Common myeloid progenitor, CD34-positive (primary cell): ENCODE data around the gene RAP1GAP2.

ENCODE experiments used
- CTCF ChIA-PET: fragments of 350-600 bp; sonication (Branson Sonifier 250); formaldehyde crosslinking; loops from one replicate; lab custom pipeline; 2021; ENCODE audit warnings: antibody characterized with exemption; lab: Charles Lee
- POLR2A ChIA-PET: fragments of 350-600 bp; sonication (Branson Sonifier 250); formaldehyde crosslinking; loops from one replicate; lab custom pipeline; 2021; ENCODE audit warnings: antibody characterized with exemption; lab: Charles Lee
- DNase-seq, 3 donors: peaks; one replicate each; pipeline versions ENCODE4 v3.0.0 to v3.0.0-alpha.2; 2013
- H3K27ac ChIP-seq, 2 experiments: 1 replicate in 1 of 2; 2 replicates in 1 of 2; pipeline ENCODE4 v1.7.0; 2013; ENCODE audit warnings: inconsistent platforms in 2 of 2, low read length in 2 of 2, mild to moderate bottlenecking in 2 of 2, low read depth in 1 of 2, moderate library complexity in 1 of 2; ENCODE audit not compliant: severe bottlenecking in 2 of 2, insufficient read depth in 1 of 2, poor library complexity in 1 of 2
- H3K27me3 ChIP-seq, 5 experiments: replicated peaks in 2 of 5; 1 replicate in 3 of 5; 2 replicates in 2 of 5; pipeline versions ENCODE4 v1.6.1 to v1.7.0; 2013; ENCODE audit warnings: low read length in 4 of 5, mild to moderate bottlenecking in 2 of 5, moderate library complexity in 2 of 5, inconsistent platforms in 1 of 5; ENCODE audit not compliant: insufficient read depth in 5 of 5, control insufficient read depth in 4 of 5
- H3K36me3 ChIP-seq, 4 experiments: 1 replicate in 2 of 4; 2 replicates in 2 of 4; pipeline versions ENCODE4 v1.6.1 to v1.7.0; 2013; ENCODE audit warnings: low read length in 3 of 4, control low read depth in 1 of 4, mild to moderate bottlenecking in 1 of 4; ENCODE audit not compliant: control insufficient read depth in 4 of 4, insufficient read depth in 4 of 4
- H3K4me1 ChIP-seq, 4 experiments: 1 replicate in 3 of 4; 2 replicates in 1 of 4; pipeline versions ENCODE4 v1.6.1 to v1.7.1; 2013; ENCODE audit warnings: low read length in 3 of 4, mild to moderate bottlenecking in 3 of 4, control low read depth in 1 of 4, inconsistent platforms in 1 of 4, moderate library complexity in 1 of 4; ENCODE audit not compliant: control insufficient read depth in 4 of 4, insufficient read depth in 4 of 4; ENCODE audit errors: control extremely low read depth in 1 of 4
- H3K4me3 ChIP-seq, 7 experiments: 1 replicate in 4 of 7; 2 replicates in 3 of 7; pipeline versions ENCODE4 v1.5.1 to v1.7.0; 2013; ENCODE audit warnings: mild to moderate bottlenecking in 7 of 7, low read length in 6 of 7, moderate library complexity in 6 of 7, inconsistent platforms in 2 of 7, low read depth in 2 of 7, control low read depth in 1 of 7; ENCODE audit not compliant: insufficient read depth in 4 of 7, control insufficient read depth in 1 of 7; ENCODE audit errors: extremely low read depth in 1 of 7
- H3K9me3 ChIP-seq, 5 experiments: 1 replicate in 4 of 5; 2 replicates in 1 of 5; pipeline versions ENCODE4 v1.6.1 to v1.7.1; 2013; ENCODE audit warnings: low read length in 4 of 5, mild to moderate bottlenecking in 2 of 5, inconsistent platforms in 1 of 5, low read depth in 1 of 5, moderate library complexity in 1 of 5; ENCODE audit not compliant: control insufficient read depth in 4 of 5, insufficient read depth in 2 of 5; ENCODE audit errors: control extremely low read depth in 1 of 5
- WGBS: methylation state at CpG from one replicate; pipeline ENCODE4 v1.1.5; 2013; ENCODE audit not compliant: insufficient coverage; 5-methylcytosine and 5-hydroxymethylcytosine counted together

RAP1GAP2 gene

DNA sequence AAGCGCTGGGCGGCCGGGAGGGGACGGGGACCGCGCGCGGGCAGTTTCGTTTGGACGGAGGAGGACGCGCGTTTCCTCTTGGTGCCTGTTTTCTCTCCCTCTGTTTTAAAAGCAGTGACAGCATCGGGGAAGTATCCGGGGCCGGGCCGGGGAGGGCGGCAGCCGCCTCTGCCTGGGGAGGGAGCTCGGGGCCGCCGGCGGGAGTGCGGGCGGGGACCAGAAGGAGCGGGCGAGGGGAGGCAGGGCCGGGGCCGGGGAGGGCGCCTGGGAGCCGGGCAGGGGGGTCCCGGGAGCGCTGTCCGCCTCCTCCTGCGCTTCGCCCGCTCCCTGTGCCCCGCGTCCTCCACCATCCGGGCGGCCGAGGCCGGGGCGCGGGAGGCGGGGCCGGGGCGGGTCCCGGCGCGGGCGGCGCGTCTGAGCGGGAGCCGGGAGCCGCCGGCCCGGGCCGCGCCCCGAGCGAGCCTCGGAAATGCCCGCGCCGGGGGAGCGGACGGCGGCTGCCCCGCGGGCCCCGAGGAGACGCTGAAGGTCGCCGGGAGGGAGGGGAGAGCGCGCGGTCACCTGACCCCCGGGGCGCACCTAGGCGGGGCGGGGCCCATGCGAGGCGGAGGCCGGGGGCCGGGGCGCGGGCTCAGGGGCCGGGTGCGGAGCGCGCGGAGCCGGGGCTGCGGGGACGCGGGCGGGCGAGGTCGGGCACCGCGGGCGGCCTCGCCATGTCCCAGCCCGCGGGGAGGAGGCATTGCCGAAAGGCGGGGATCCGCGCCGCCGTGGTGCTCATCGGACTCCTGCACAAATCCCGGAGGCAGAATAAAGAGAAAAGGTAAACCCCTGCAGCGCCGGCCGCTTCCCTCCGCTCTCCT is 57.3 kb downstream of the RAP1GAP2 start:
- POLR2A ChIA-PET: interaction anchor here (0.6 kb wide), 1 partner anchor 795 kb away, joined by 3 read pairs; no protein-coding TSS in a partner anchor
- DNase-seq: peak in 2 of 3 donors; percentile 28 to 53
- no peaks in the 10 kb centered on the region for H3K9me3 ChIP-seq
- peaks cover 0 to 3% (median under 1%) of the 10 kb centered on the region in 4 experiments for H3K36me3 ChIP-seq
- H3K27me3 ChIP-seq: no peaks in the 10 kb centered on the region
- H3K4me3 ChIP-seq: peak overlapping the region; percentile 38 to 85 (median 64)
- no peak overlapping the region for H3K27ac ChIP-seq
- 0% methylated on average over 92 of the region's 119 CpGs for WGBS
- peaks cover 0 to 56% (median 45%) of the 10 kb centered on the region in 4 experiments for H3K4me1 ChIP-seq
- CTCF ChIA-PET: interaction anchor here (1.0 to 1.3 kb wide), 3 partner anchors 67 to 159 kb away, joined by 4 to 5 read pairs (median 5); no protein-coding TSS in a partner anchor

DNA sequence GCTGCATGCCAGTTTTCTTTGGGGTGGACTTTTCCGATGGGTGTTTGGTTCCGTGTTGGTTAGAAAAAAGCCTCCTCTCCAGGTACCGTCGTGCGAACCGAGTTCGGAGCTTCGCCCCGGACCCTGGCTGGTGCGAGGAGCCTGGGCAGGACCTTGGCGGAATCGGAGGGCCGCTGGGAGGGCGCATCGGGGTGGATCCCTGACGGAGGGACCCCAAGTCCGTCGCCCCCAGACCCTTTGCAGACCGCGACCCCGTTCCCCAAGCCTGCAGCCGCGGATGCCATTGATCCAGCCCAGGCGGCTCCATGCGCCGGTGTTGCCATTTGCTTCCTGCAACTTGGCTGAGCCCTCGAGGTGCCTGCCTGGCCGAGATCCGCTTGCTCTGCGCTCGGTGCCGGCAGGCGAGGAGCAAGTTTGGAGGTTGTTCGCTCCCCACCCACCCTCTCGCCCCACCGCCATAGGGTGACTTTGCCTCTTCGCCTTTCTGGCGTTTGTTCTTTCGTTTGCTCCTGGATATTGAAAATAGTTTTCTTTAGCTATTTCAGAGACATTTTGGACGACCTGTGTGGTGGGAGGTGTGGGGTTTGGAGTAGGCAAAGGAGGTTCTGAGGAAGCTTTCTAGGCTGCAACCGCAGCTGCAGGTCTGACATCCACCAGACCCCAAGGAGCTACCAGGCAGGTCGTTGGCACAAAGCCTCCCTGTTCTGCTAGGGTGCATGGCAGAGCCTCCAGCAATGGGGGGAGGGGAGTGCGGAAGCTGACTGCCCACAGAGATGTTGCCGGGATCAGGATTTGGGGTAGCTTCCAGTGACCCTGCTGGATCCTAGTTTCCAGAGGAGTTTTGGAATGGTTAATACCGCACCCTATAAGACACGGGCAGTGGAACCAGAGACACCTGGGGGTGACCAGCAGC is 58.2 kb downstream of the RAP1GAP2 start:
- no peak overlapping the region for H3K27ac ChIP-seq
- H3K4me3 ChIP-seq: peak overlapping the region; percentile 23 to 85 (median 64)
- under 1% methylated on average over 36 of the region's 46 CpGs for WGBS
- H3K27me3 ChIP-seq: no peaks in the 10 kb centered on the region
- peaks cover 0 to 3% (median under 1%) of the 10 kb centered on the region in 4 experiments for H3K36me3 ChIP-seq
- peaks cover 0 to 49% (median 42%) of the 10 kb centered on the region in 4 experiments for H3K4me1 ChIP-seq
- H3K9me3 ChIP-seq: no peaks in the 10 kb centered on the region
- DNase-seq: peak in 2 of 3 donors; percentile 54 to 62
- ChIA-PET POLR2A (no interaction called here), CTCF (interaction anchor here (0.7 to 1.1 kb wide), 7 partner anchors 11 to 158 kb away, joined by 3 to 5 read pairs (median 4); no protein-coding TSS in a partner anchor)

GRCh38 chr17:2855063-2855600 is 58.9 kb downstream of the RAP1GAP2 start:
- peak overlapping the region in 6 of 7 experiments; percentile 48 to 85 (median 68) for H3K4me3 ChIP-seq
- H3K27me3 ChIP-seq: no peaks in the 10 kb centered on the region
- no peaks in the 10 kb centered on the region for H3K9me3 ChIP-seq
- H3K4me1 ChIP-seq: peaks cover 0 to 47% (median 41%) of the 10 kb centered on the region in 4 experiments
- DNase-seq: peak in 2 of 3 donors; percentile 21 to 28
- peaks cover 0 to 3% (median 0%) of the 10 kb centered on the region in 4 experiments for H3K36me3 ChIP-seq
- no peak overlapping the region for H3K27ac ChIP-seq
- ChIA-PET CTCF (interaction anchor here (0.8 to 1.1 kb wide), 5 partner anchors 10 to 157 kb away, joined by 3 to 5 read pairs (median 4); no protein-coding TSS in a partner anchor), POLR2A (no interaction called here)
- WGBS: 44% methylated on average over 5 of the region's 8 CpGs

- Histone ChIP-seq H3K27me3 (no peaks in the 10 kb centered on the region), H3K27ac (no peak overlapping the region), H3K36me3 (peaks cover 0 to 3% (median 0%) of the 10 kb centered on the region in 4 experiments), H3K4me1 (peaks cover 0 to 39% (median 34%) of the 10 kb centered on the region in 4 experiments), H3K9me3 (no peaks in the 10 kb centered on the region), H3K4me3 (no peak overlapping the region)
- ChIA-PET CTCF (interaction anchor here (0.6 to 4.6 kb wide), 2 partner anchors 8 to 100 kb away, joined by 3 to 13 read pairs; no protein-coding TSS in a partner anchor), POLR2A (no interaction called here)
- WGBS: 92% methylated on average over 3 of the region's 5 CpGs
- no peak for DNase-seq
Measured at GRCh38 chr17:2856727-2857126, 60.5 kb downstream of the RAP1GAP2 start.

DNA sequence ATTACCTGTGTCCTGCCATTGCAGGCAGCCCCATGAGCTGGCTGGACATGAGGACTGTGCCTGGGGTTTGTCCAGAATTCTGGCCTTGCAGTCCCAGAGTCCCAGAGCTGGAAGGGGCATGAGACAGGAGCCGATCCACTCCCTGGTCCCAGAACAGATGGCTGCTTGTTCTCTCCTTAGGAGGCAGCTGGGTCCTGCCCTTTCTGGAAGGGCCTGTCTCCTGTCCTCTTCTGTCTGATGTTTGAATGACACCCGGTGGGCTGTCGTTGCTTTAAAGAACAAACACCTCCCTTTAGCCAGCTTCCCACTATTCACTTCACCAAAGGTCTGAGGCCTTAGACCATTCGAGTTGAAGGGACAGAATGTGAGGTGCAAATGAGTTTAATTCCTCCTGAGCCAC is 63.8 kb downstream of the RAP1GAP2 start:
- H3K27me3 ChIP-seq: no peaks in the 10 kb centered on the region
- H3K27ac ChIP-seq: no peak overlapping the region
- H3K9me3 ChIP-seq: no peaks in the 10 kb centered on the region
- H3K36me3 ChIP-seq: peaks cover 0 to 4% (median 3%) of the 10 kb centered on the region in 4 experiments
- ChIA-PET CTCF (interaction anchor here (1.1 to 4.6 kb wide), 2 partner anchors 12 to 165 kb away, joined by 3 to 13 read pairs; no protein-coding TSS in a partner anchor), POLR2A (interaction anchor here (0.5 to 0.7 kb wide), 2 partner anchors 117 to 813 kb away, joined by 5 to 7 read pairs; no protein-coding TSS in a partner anchor)
- H3K4me3 ChIP-seq: no peak overlapping the region
- H3K4me1 ChIP-seq: peaks cover 0 to 16% (median 5%) of the 10 kb centered on the region in 4 experiments
- 100% methylated on average over 2 of the region's 4 CpGs for WGBS
- no peak for DNase-seq

GRCh38 chr17:2860883-2861282 is 64.6 kb downstream of the RAP1GAP2 start:
- ChIA-PET POLR2A (no interaction called here), CTCF (interaction anchor here (1.0 to 4.6 kb wide), 2 partner anchors 11 to 12 kb away, joined by 4 to 13 read pairs; no protein-coding TSS in a partner anchor)
- over 99% methylated on average over 10 of the region's 11 CpGs for WGBS

More at GRCh38 chr17:2860883-2861282, 64.6 kb downstream of the RAP1GAP2 start:
- Histone ChIP-seq H3K27me3 (no peaks in the 10 kb centered on the region), H3K4me1 (peaks cover 0 to 9% (median 3%) of the 10 kb centered on the region in 4 experiments), H3K9me3 (no peaks in the 10 kb centered on the region), H3K36me3 (peaks cover 0 to 4% (median 3%) of the 10 kb centered on the region in 4 experiments), H3K27ac (no peak overlapping the region), H3K4me3 (no peak overlapping the region)
- DNase-seq: no peak
